Heart right ventricle (tissue), 16 donors: Measurements from ENCODE around the gene ERFL. TPM values are rescaled to one million over a fixed set of nuclear protein-coding genes. Genes with fewer than 3 reads are reported as not detected.

Experiments used
- ATAC-seq, 8 donors: fragments of 200-7000 bp; cut with Tn5 transposase; one replicate each; pipeline ENCODE4 v1.9.1; 2020; ENCODE audit warnings: mild to moderate bottlenecking in 8 of 8, moderate library complexity in 8 of 8, moderate number of reproducible peaks in 1 of 8
- DNase-seq, 2 donors: peaks; one replicate each; pipeline ENCODE4 v3.0.0-alpha.2; 2020
- H3K27ac ChIP-seq, 10 donors: fragments of 200-600 bp; sonication (generic) in 2 of 10; one replicate each; pipeline versions ENCODE4 v1.5.0 to v1.8.0; 2020 to 2022; ENCODE audit warnings: mild to moderate bottlenecking in 3 of 10
- H3K27me3 ChIP-seq, 7 donors: fragments of 200-600 bp; one replicate each; pipeline ENCODE4 v1.8.0; 2021 to 2022; ENCODE audit warnings: mild to moderate bottlenecking in 2 of 7
- H3K36me3 ChIP-seq, 9 donors: fragments of 200-600 bp; sonication (generic) in 1 of 9; one replicate each; pipeline versions ENCODE4 v1.5.0 to v1.8.0; 2020 to 2022; ENCODE audit warnings: mild to moderate bottlenecking in 2 of 9
- H3K4me1 ChIP-seq, 9 donors: fragments of 200-600 bp; sonication (generic) in 1 of 9; one replicate each; pipeline versions ENCODE4 v1.5.0 to v1.8.0; 2020 to 2022; ENCODE audit warnings: mild to moderate bottlenecking in 4 of 9
- H3K4me3 ChIP-seq, 10 donors: fragments of 200-600 bp; sonication (generic) in 2 of 10; one replicate each; pipeline versions ENCODE4 v1.5.0 to v1.8.0; 2020 to 2022; ENCODE audit warnings: mild to moderate bottlenecking in 7 of 10, moderate library complexity in 2 of 10
- H3K9me3 ChIP-seq, 11 donors: fragments of 200-600 bp in 10 of 11; sonication (generic) in 2 of 11; one replicate each; pipeline versions ENCODE4 v1.5.0 to v1.8.0; 2013 to 2022; ENCODE audit warnings: mild to moderate bottlenecking in 2 of 11, control low read depth in 1 of 11, moderate library complexity in 1 of 11
- WGBS, 2 donors: extraction: QIAGEN DNeasy Blood & Tissue Kit; methylation state at CpG; one replicate each; pipeline ENCODE4 v1.1.7; 2013; ENCODE audit warnings: inconsistent platforms in 1 of 2; 5-methylcytosine and 5-hydroxymethylcytosine counted together
- intact Hi-C, 10 donors: fragments of 100-400 bp; cut with DNase I; formaldehyde crosslinking; loops; one replicate each; pipeline versions ENCODE4 v1.11.1 to v1.14.2; 2022
- polyA plus RNA-seq, 2 donors: library from polyadenylated mRNA; stranded (reverse); fragments of 200-250 nt; gene quantifications; one replicate each; pipeline ENCODE4 v1.2.3, GENCODE V29; 2013
- total RNA-seq, 10 donors: library from RNA; stranded (reverse); fragmentation: NEBNext Ultra II Directional in 3 of 10; extraction: Animal tissue kit (Norgen Biotek cat#: 25700) in 3 of 10; gene quantifications; one replicate each; pipeline versions ENCODE4 v1.2.1 to v1.2.4, GENCODE V29; 2021 to 2023
- TF ChIP-seq, protein P1 (sequence below), 9 donors: fragments of 200-600 bp; sonication (generic) in 2 of 9; IDR thresholded peaks; one replicate each; pipeline versions ENCODE4 v1.5.0 to v1.8.0; 2021 to 2022; ENCODE audit warnings: antibody characterized with exemption in 9 of 9, mild to moderate bottlenecking in 5 of 9, moderate library complexity in 1 of 9
- donor health status: Arrhythmogenic right ventricular cardiomyopathy.
- donor health status: ischemic (EF 13 %, LVEDD 7.1; RV severe dilation, severe dysfunction).
- donor health status: healthy with polysubstance abuse.
- donor health status: DM: no; HTN: yes; CAD: no.
- donor health status: DM: no; HTN: no; CAD: no.
- donor health status: ischemic (EF 25% LVEDD 6.9; RV normal size, moderate dysfunction).
- donor health status: ischemic (EF 25% LVEDD 5.7; RV mildly dilated, moderate dysfunction).
- donor health status: healthy.
- donor health status: DM: yes; HTN: yes; CAD: no.
- donor health status: Ischemic cardiomyopathy.
- donor health status: ischemic (EF 35%, LVEDD 5.7; RV mildly dilated, moderate dysfunction).
- donor health status: nonischemic (EF 11% LVEDD 7.7; RV severe dilation, severe dysfunction).
- donor health status: DM: yes; HTN: yes; CAD: no.
- donor health status: PGD.
- donor health status: ischemic (EF 29% LVEDD 5.4; RV normal size, mild dysfunction).
- donor health status: nonischemic (EF 23%, LVEDD 6.1; RV moderate dilation, normal function).

The ERFL gene
- total and polyA plus RNA-seq, 12 donors: 0.04 to 0.22 (median 0.13) TPM; not detected in 7

DNA sequence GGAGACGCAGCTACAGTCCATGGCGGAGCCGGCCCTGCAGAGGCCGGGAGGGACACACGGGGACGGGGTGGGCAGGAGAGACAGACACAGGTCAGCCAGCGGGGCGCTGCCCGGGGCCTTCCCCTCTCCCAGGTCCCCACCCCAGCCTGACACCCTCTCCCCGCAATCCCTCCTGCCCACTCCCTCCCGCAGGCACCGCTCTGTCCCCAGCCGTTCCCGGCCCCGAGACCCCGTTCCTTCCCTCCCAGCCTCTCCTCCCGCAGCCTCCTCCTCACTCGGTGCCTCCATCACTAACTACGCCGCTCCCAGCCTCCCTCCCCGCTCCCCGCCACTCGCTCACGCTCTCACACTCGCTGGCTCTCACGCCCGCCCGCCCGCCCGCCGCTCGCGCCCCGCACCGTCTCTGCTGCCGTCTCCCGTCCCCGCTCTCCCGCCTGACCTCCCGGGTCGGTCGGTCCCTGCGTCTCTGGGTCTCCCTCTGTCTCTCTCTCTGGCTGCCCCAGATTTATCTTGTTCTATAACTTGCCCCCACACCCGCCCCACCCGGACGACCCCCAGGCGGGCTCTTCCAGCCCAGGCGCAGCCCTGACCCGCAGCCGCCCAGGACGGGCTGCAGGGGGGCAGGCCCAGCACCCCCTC is 15.2 kb downstream of the ERFL start:
- ATAC-seq: peak in 3 of 8 donors; percentile 9 to 21 (median 10)
- WGBS, 2 donors: 1 to 2% methylated on average over 44 to 51 of the region's 51 CpGs
- TF ChIP-seq, protein P1, sequence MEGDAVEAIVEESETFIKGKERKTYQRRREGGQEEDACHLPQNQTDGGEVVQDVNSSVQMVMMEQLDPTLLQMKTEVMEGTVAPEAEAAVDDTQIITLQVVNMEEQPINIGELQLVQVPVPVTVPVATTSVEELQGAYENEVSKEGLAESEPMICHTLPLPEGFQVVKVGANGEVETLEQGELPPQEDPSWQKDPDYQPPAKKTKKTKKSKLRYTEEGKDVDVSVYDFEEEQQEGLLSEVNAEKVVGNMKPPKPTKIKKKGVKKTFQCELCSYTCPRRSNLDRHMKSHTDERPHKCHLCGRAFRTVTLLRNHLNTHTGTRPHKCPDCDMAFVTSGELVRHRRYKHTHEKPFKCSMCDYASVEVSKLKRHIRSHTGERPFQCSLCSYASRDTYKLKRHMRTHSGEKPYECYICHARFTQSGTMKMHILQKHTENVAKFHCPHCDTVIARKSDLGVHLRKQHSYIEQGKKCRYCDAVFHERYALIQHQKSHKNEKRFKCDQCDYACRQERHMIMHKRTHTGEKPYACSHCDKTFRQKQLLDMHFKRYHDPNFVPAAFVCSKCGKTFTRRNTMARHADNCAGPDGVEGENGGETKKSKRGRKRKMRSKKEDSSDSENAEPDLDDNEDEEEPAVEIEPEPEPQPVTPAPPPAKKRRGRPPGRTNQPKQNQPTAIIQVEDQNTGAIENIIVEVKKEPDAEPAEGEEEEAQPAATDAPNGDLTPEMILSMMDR (IDR thresholded peaks at IDR 0.05): no peak

DNA sequence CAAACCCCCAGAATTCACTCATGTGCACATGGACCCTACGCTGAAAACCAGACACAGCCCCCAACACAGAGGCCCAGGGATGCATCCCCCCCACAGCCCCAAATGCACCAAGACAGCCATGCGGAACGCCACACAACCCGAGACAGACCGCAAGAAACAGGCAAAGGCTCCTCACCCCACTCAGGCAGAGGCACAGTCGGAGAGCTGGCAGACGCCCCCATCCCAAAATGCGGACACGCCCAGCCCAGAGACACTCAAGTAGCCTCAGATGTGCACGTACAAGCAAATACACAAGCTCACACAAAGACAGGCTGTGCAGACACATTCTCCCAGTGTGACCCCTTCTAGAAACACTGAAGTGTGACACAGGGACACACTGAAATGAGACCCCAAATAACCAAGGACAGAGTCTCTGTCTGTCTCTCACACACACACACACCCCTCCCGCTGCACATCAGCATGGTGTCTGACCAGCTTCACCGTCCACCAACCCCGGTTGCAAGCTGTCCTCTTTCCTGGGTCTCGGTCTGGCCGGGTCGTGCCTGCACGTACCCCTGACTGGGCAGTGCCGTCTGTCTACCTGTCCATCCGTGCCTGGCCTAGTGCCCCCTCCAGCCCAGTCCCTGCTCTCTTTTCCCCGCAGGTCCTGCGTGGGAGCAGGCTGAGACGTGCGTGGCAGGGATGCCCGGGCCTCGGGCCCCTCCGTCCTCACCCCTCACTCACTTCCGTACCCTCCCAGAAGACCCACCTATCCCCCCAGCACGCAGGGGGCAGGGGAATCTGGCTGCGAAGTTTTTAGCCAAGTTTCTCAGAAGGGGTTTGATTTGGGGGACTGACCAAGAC is 16.1 kb downstream of the ERFL start:
- Histone ChIP-seq H3K9me3 (no peaks in the 10 kb centered on the region), H3K4me3 (no peak overlapping the region), H3K27me3 (peaks cover 7 to 73% (median 60%) of the 10 kb centered on the region in 7 donors), H3K27ac (no peak overlapping the region), H3K36me3 (peaks cover 0 to 13% (median 0%) of the 10 kb centered on the region in 9 donors), H3K4me1 (peaks cover 0 to 3% (median 0%) of the 10 kb centered on the region in 9 donors)
- intact Hi-C loops: no loop called here
- no peak for ATAC-seq
- no peak for DNase-seq
- TF ChIP-seq, protein P1 (IDR thresholded peaks at IDR 0.05): no peak
- 7% methylated on average over 29 of the region's 29 CpGs for WGBS, 2 donors

More for the DNA sequence above, 15.2 kb downstream of the ERFL start:
- Histone ChIP-seq H3K4me3 (no peak overlapping the region), H3K27me3 (peaks cover 7 to 82% (median 68%) of the 10 kb centered on the region in 7 donors), H3K9me3 (no peaks in the 10 kb centered on the region), H3K4me1 (peaks cover 0 to 3% (median 0%) of the 10 kb centered on the region in 9 donors), H3K36me3 (peaks cover 0 to 4% (median 0%) of the 10 kb centered on the region in 9 donors), H3K27ac (no peak overlapping the region)
- DNase-seq: no peak
- intact Hi-C loops: no loop called here

DNA sequence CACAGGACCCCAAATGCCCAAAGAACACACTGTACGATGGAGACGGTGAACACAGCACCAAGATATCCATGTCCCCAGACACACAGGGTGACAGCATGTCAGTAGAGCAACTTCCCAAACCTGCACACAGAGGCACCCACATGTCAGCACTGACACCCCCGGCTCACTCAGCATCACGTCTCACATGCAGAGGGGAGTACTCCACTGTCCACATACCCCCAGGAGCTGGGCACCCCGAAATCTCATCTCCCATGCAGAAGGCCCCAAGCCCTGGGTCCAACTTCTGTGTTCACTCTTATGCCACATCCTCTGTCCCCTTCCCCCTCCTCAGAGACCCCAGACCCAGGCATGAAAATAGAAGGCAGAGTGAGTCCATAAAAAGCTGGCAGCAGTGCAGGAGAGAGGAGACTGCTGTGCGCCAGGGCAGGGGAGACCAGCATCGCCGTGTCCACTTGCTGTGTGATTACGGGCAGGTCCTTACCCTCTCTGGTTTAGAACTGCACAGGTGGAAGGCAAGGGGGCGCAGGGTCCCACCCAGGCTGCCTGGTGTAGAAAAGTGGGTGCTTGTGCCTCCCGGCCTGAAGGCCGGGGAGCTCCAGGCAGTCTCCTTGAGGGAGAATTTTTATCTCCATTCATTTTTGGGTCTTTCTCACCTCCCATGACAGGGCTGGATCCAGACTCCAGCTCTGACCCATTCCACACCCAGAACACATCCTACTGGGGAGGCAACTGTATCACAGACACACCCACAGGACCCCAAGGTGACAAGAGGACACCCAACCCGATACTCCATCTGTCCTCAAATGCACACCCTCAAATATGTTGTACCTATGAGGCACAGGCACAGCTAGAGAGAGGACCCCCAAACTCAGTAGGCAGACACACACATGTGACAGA is 17.0 kb downstream of the ERFL start:
- H3K4me3 ChIP-seq: no peak overlapping the region
- TF ChIP-seq, protein P1 (IDR thresholded peaks at IDR 0.05): no peak
- DNase-seq (no peak), ATAC-seq (no peak)
- intact Hi-C loops: no loop called here
- peaks cover 7 to 64% (median 52%) of the 10 kb centered on the region in 7 donors for H3K27me3 ChIP-seq
- H3K9me3 ChIP-seq: no peaks in the 10 kb centered on the region
- H3K36me3 ChIP-seq: peaks cover 0 to 21% (median 5%) of the 10 kb centered on the region in 9 donors
- no peak overlapping the region for H3K27ac ChIP-seq
- 62 to 64% methylated on average over 13 of the region's 13 CpGs for WGBS, 2 donors
- H3K4me1 ChIP-seq: peaks cover 0 to 3% (median 0%) of the 10 kb centered on the region in 9 donors
